GM12872 (cell line): ENCODE data around the gene CNGA2.

Source experiments
- TF ChIP-seq, protein P1 (sequence below): IDR thresholded peaks from 3 replicates; pipeline ENCODE4 v1.5.1; 2011; ENCODE audit warnings: low read depth, mild to moderate bottlenecking, low read length, moderate library complexity; ENCODE audit not compliant: insufficient read depth

Gene CNGA2

DNA sequence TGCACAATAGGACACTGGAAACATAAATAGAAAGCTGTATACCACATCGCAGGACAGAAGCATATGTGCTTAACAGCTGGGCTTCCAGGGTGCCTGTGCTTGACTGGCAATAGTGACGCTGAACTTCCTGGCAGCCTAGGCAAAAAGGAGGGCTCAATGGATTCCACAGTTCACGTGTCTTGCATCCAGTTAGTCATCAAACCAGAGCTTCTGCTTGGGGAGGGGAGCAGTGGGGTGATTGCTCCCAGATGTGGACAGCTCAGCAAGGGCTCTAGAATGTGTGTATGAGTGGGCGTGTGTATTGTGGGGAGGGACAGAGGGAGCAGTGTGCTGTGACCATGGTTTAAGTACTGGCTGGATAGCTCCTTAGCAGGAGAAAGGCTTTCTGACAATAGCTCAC lies 37.0 kb upstream of the CNGA2 start:
- TF ChIP-seq, protein P1, sequence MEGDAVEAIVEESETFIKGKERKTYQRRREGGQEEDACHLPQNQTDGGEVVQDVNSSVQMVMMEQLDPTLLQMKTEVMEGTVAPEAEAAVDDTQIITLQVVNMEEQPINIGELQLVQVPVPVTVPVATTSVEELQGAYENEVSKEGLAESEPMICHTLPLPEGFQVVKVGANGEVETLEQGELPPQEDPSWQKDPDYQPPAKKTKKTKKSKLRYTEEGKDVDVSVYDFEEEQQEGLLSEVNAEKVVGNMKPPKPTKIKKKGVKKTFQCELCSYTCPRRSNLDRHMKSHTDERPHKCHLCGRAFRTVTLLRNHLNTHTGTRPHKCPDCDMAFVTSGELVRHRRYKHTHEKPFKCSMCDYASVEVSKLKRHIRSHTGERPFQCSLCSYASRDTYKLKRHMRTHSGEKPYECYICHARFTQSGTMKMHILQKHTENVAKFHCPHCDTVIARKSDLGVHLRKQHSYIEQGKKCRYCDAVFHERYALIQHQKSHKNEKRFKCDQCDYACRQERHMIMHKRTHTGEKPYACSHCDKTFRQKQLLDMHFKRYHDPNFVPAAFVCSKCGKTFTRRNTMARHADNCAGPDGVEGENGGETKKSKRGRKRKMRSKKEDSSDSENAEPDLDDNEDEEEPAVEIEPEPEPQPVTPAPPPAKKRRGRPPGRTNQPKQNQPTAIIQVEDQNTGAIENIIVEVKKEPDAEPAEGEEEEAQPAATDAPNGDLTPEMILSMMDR, result no peak

DNA sequence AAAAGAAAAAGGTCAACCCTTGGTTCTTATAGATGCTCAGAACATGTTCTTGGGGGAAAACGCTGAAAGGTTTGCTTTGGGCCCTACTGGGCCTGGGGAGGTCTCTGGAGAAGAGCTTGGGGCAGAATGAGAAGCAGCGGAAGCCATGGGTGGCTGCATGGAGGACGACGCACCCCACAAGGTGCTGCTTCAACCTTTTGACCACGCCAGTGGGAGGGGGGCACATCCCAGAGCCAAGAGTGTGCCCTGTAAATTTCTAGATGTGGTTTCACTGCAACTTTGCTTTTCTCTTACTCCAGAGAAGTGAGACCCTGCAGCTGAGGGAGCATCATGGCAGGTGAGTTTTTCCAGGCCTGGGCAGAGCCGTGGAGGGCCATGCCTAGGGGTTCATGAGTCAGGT lies 36.1 kb upstream of the CNGA2 start:
- TF ChIP-seq, protein P1, result no peak

DNA sequence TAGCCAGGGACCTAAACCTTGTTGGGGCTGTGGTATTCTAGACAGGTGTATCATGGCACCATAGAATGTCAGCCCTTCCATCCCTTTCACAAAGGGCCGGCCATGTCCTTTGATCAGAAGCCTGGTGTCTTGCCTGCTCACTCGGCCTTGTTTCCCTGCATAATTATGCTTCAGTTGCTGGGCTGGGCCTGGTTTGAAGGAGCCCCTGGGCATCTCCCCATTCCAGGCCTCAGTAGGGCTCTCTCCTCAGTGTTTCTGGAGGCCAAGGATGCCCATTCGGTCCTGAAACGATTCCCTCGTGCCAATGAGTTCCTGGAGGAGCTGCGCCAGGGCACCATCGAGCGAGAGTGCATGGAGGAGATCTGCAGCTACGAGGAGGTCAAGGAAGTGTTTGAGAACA lies 34.8 kb upstream of the CNGA2 start:
- TF ChIP-seq, protein P1, result no peak

DNA sequence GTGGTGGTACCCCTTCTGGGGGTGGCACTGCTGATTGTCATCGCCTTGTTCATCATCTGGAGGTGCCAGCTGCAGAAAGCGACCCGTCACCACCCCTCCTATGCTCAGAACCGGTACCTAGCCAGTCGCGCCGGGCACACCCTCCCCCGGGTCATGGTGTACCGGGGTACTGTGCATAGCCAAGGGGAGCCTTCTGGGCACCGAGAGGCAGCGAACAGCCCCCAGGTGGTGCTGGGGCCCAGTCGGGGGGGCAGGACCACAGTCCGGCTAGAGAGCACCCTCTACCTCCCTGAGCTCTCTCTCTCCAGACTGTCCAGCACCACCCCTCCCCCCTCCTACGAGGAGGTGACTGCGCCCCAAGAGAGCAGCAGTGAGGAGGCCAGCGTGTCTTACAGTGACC lies 34.0 kb upstream of the CNGA2 start:
- TF ChIP-seq, protein P1, result no peak

DNA sequence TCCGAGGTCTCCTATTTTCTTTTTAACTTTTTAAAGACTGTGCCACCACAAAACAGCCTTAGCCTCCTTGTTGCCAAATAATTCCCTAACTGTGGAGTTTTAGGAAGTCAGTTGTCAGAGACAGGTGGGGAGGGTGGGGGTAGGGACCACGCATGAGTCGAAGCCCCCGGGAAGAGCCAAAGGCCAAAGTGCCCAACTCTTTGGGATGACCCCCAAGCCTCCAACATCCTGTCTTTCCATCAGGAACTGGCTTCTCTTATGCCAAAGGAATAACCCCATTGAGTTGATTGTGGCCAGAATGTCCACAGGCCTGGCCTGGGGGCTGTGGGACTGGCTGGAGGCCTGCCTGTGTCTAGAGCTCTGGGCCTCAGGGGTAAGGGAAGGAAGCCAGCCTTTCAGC lies 33.5 kb upstream of the CNGA2 start:
- TF ChIP-seq, protein P1, result no peak

DNA sequence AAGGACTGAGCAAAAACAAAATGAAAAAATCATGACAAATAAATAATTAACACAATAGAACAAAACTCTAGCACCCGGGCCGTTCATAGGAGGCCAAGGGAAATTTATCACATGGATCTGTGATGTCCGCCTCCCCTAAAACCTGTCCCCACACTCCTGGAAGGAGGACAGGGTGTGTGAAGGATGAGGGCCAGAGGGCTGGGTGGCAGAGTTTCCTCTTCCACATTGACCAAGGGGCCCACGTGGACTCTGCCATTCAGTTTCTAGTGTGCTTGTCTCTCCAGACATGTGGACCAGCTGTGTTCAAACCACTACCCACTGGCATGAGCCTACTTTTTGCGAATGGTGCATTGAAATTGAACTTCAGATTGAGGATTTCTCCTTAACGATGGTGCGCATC lies 33.0 kb upstream of the CNGA2 start:
- TF ChIP-seq, protein P1, result no peak

DNA sequence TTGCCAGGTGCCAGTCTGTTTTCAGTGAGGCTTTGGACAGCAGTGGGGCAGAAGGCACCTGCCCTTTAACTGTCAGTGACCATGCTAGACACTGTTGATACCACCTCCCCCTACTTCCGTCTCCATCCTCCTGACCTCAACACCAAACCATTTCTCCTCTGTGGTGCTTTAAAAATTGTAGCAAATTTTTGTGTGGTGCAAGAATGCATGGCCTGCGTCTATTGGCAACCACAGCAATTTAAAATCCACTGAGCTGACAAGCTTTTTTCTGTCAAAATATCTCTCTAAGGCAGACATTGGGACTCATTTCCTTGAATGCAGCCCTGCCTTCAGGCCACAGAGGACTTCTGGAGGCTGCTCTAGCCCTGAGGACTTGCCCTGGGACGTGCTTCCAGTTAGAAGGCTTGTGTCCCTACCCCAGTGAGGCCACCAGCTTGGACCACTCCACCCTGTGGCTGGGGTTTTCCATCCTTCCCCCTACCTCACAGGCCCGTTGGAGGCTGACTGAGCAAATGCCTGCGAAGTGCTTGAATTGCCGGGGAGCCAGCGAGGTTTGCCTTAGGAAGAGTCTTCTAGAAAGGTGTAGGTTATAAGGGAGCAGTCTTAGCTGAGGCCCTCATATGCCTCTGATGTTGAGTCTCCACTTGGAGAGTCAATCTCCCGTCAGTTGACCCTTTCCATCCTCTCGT lies 32.4 kb upstream of the CNGA2 start:
- TF ChIP-seq, protein P1, result no peak
